ENCODE results near the gene HS6ST2.

GRCh38 chrX:132967049-132967448, 8.6 kb upstream of the HS6ST2 start:
- no peak for TF ChIP-seq CTCF (optimal IDR thresholded peaks at IDR 0.05 in 1 of 3, IDR thresholded peaks at IDR 0.05 in 1 of 3, conservative IDR thresholded peaks at IDR 0.05 in 1 of 3; ENCODE audit: extremely low read depth in 1 of 3, insufficient read depth in 2 of 3, low read length in 3 of 3)
- TF ChIP-seq EZH2 (IDR thresholded peaks at IDR 0.05; ENCODE audit: low read length): no peak
